Coronary artery (tissue), 2 donors: Measurements from ENCODE around the gene RALGAPA2.

Source experiments
- DNase-seq: peaks from one replicate; pipeline ENCODE4 v3.0.0-alpha.2; 2017; ENCODE audit warnings: low spot score
- H3K27ac ChIP-seq, 2 donors: fragments of 200-600 bp; sonication (generic); one replicate each; pipeline ENCODE4 v1.5.1; 2016 to 2019
- H3K4me3 ChIP-seq: fragments of 200-600 bp; sonication (generic); 2 replicates; pipeline ENCODE4 v1.5.1; 2016; ENCODE audit warnings: mild to moderate bottlenecking, moderate library complexity
- CTCF ChIP-seq: fragments of 200-600 bp; sonication (generic); IDR thresholded peaks from one replicate; pipeline ENCODE4 v1.5.1; 2019; ENCODE audit warnings: antibody characterized with exemption

Gene RALGAPA2

GRCh38 chr20:20427227-20427864, 285.1 kb downstream of the RALGAPA2 start:
- DNase-seq = no peak
- Histone ChIP-seq H3K4me3 (no peak overlapping the region), H3K27ac (no peak overlapping the region)
- no peak for TF ChIP-seq CTCF

GRCh38 chr20:20426655-20426907, 285.9 kb downstream of the RALGAPA2 start:
- H3K4me3 ChIP-seq = no peak overlapping the region
- no peak for TF ChIP-seq CTCF
- no peak for DNase-seq
- H3K27ac ChIP-seq = no peak overlapping the region

GRCh38 chr20:20425823-20426654, 286.4 kb downstream of the RALGAPA2 start:
- no peak overlapping the region for H3K4me3 ChIP-seq
- DNase-seq = no peak
- H3K27ac ChIP-seq = no peak overlapping the region
- TF ChIP-seq CTCF = no peak

GRCh38 chr20:20423117-20423516, 289.3 kb downstream of the RALGAPA2 start:
- no peak for DNase-seq
- H3K4me3 ChIP-seq = no peak overlapping the region
- no peak for TF ChIP-seq CTCF

GRCh38 chr20:20417876-20418676, 294.4 kb downstream of the RALGAPA2 start:
- no peak overlapping the region for H3K4me3 ChIP-seq
- no peak for DNase-seq
- TF ChIP-seq CTCF = no peak
- no peak overlapping the region for H3K27ac ChIP-seq

More at GRCh38 chr20:20423117-20423516, 289.3 kb downstream of the RALGAPA2 start:
- H3K27ac ChIP-seq = no peak overlapping the region

- Histone ChIP-seq H3K4me3 (no peak overlapping the region), H3K27ac (no peak overlapping the region)
- no peak for DNase-seq
- TF ChIP-seq CTCF = no peak
Observed at GRCh38 chr20:20415321-20415720, 297.1 kb downstream of the RALGAPA2 start.
